Measurements from ENCODE around the gene AQP2.

Gene AQP2

GRCh38 chr12:49942512-49942893 is 8.0 kb upstream of the AQP2 start:
- no peak for DNase-seq

DNA sequence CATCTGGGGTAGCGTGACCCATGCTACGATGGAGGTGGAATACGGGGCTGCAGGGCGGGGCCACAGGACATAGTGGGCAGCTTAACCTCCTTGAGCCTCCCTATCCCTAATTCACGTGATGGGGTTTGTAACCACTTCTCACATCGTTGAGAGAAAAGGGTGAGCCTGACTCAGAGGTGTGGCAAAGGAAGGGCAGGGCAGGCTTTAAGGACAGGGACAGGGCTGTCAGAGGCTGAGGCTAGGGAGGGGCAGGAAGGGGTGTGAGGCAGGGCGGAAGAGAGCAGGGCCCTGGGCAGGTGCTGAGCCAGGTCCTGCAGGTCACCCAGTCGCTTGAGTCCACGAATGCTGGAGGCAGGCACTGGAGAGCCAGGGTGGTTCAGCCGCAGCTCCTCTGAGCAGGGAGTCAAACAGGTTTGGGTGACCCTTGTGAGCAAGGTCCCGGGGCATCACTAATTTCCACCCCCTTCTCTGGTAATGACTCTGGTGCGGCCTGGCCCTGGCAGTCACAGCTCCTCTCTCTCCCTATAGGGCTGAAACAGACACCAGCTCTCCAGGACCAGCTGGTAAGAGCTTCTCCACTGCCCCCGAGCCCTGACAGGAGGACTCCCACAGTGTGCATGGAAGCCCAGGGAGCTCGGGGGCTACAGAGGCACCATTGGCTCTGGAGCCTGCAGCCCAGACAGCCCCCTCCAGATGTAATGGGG is 7.5 kb upstream of the AQP2 start:
- no peak for DNase-seq

- no peak for DNase-seq
These were observed 6.9 kb upstream of the AQP2 start for GRCh38 chr12:49943625-49943960.

DNA sequence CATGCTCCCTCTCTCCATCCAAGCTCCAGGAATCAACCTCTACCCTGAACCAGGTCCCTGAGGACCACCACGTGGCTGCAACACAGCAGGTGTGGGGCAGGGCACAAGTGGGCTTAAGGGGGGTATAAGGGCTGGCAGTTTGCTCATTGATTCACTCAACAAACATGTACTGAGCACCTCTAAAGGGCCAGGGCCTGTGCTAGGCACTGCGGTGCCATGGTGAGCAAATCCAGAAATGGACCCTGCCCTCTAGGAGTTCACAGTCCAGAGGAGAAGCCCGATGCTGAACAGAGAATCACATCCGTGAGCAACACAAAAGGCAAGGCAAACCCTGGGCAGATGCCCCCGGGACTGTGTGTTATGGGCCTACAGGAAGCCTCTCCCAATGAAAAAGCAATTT is 6.5 kb upstream of the AQP2 start:
- no peak for DNase-seq

DNA sequence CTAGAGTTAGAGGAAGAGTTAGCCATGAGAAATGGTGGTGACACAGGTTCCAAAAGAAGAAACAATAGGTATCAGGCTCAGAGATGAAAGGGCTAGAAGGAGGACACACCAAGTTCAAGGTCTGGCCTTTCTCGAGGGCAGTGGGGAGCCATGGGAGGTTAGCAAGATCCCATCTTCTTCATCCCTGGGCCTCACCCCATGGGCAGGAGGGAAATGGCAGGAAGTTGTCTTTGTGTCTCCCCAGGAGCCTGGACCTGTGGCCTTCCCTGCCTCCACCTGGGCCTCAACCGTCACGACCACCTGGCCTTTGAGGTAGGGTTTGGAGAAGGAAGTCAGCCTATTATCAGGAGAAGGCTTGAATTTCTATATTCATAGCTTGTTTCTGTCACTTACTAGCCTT is 5.8 kb upstream of the AQP2 start:
- no peak for DNase-seq

DNA sequence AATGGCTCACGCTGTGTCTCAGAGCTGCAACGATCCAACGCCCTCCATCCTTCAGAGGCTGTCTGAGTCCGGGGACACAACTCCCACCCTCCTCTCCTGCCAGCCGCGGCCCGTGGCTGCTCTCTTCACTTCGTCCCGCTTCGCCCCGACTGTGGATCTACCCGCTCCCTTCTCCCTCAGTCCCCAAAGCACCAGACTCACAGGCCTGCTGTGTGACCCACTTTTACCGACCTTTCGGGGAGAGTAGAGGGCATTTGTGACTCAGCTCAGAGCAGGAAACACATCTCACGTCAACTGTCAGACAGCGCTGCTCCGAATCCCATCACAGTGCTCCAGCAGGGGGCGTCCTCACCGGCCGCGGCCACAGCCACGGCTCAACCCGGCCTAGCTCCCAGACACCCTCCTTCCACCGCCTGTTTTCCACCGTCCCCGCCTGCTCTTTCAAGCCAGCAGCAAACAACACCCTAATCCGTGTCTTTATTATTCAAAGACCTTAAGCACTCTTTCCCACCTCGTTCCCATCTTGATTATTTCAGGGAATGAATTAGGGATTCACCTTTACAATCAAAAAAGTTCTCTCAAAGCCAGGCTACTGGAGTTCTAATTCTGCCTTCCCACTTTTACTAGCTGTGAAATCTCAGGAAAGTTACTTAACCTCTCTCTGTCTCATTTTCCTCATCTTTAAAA is 5.0 kb upstream of the AQP2 start:
- peak; percentile 70 to 91 for DNase-seq

DNA sequence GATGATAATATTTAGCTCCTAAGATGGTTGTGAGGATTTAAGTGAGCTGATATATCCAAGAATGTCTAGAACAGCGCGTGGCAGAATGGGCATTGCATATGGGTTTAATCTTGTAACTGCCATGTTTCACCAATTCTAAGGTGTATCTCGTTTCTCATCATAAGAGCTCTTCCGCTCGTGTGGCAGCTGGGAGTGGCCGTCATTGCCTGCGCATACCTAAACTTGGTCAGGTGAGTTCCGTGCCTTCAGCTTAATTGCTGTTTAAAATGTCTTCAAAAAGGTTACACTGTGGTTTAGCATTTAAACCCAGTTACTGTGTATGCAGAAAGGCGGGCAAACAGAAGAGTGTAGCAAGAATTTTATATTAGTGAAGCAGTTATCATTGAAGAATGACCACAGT is 4.5 kb upstream of the AQP2 start:
- no peak for DNase-seq

- DNase-seq = no peak
These were observed 4.0 kb upstream of the AQP2 start for GRCh38 chr12:49946497-49946896.

GRCh38 chr12:49947593-49948226 is 2.8 kb upstream of the AQP2 start:
- no peak for DNase-seq

DNA sequence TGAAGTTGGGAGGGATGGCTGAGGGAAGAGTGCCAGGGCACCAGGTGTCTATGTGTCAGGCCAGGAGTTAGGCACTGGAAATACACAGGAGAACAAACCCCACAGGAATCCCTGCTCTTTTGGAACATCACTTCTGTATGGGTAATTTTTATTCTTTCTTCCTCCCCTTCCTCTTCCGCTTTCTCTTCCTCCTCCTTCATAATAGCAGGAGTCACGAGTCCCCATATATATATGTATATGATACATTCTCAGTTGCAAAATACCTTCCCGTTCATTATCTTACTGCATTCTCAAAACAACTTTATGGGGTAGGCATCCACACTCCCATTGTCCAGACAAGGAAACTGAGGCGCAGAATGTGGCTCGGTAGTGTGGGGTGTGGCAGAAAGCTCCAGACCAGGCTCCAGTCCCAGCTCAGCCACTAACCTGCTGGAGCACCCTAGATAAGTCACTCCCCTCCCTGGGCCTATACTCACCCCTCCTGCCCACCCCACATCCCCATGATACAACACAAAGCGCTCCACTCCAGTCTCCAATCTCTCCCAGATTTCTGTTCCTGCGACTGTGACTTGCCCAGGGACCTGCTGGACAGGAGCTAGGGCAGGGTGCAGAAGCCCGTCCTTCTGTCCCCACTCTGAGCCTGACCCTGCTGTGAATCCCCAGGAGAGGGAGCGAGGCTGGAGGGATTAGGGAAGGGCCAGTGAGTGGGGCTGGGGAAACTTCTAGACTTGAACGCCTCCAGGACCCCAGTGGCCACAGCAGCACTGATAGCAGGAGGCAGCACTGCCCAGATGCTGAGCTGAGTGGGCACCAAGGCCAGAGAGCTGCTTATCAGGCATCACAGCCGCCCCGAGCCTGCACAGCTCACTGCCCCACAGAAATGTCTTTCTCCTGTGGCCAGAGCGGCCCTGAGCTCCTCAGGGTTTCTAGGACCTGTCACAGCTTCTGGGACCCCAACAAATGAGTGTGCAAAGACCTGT is 1.4 kb upstream of the AQP2 start:
- peak; percentile 57 to 64 for DNase-seq

- no peak for DNase-seq
These were observed 671 bp upstream of the AQP2 start for GRCh38 chr12:49949866-49950265.

DNA sequence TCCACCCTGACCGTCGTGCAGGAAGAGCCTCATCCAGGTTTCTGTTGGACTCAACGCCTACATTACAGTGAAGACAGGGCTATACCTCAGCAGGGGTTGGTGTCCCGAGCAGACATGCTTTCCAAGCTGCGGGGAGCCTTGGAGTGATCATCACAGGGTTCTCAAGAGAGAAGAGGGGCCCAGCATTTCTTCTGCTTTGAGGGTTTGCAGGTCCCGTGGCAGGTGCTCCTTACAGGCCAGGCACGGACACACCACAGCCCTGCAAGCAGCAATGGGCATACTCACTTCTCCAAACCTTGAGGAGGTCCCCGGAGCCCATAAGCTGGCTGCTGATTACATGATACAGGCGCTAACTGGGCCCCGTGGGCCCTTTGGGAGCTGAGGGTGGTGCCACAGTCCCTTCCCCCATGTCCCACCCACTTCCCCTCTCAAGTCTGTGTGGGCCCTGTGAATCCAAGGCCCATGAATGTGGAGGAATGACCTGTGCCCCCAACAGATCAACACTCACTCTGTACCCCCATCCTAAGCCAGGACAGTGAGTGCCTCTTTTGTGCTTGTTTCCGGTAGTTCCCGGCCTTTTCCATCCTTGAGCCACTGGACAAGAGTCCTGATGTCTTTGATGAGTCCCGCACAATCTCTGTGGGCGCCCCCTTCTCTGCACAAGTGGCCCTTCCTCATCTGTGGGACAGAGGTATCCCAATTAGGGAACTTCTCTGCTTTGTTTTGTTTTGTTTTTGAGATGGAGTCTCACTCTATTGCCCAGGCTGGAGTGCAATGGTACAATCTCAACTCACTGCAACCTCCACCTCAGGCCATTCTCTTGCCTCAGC is 1.1 kb downstream of the AQP2 start:
- no peak for DNase-seq

DNA sequence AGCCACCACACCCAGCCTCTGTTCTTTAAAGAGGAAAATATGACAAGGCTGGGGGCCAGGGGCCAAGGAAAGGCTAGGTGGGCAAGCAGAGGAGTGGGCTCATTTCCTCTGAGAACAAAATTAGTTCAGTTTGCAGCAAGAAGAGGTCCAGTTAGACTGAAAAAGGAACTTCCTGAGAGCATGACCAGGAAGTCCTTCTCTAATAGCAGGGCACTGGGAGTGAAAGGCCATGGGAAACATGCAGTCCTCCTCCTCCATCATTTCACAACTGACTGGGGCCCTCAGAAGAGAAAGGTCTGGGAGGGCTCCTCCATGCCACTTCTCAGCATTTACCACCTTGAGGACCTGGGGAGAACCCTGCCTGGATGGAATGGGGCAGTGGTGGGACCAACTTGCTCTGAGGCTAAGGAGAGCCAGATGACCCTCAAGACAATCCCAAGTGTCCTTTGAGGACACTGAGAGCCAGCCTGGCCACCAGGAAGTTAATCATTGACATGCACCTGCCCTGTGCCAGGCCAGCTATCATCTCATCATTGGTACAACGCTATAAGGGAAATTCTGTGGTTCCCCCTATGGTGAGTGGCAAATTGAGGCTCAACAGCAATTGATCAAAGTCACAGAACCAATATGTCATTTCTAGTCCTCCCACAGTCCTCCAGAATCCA is 2.0 kb downstream of the AQP2 start:
- DNase-seq = peak; percentile 29 to 62

DNA sequence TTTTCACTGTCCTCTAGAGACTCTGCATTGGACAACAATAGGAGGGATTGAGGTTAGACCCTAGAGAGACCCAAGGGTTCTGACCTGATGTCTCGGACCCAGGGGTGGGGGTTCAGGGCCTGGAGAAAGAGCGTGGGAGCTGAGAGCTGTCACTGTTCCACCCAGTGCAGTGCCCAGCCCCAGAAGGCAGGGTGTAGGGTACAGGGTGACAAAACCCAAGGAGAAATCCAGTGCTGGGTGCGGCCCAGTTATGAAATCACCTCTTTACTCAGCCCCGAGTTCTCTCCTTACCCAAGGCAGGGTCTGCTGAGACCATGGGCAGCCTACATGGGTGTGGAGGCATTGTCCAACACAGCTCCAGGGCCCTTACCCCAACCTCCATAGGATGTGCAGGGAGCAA is 2.6 kb downstream of the AQP2 start:
- no peak for DNase-seq

DNA sequence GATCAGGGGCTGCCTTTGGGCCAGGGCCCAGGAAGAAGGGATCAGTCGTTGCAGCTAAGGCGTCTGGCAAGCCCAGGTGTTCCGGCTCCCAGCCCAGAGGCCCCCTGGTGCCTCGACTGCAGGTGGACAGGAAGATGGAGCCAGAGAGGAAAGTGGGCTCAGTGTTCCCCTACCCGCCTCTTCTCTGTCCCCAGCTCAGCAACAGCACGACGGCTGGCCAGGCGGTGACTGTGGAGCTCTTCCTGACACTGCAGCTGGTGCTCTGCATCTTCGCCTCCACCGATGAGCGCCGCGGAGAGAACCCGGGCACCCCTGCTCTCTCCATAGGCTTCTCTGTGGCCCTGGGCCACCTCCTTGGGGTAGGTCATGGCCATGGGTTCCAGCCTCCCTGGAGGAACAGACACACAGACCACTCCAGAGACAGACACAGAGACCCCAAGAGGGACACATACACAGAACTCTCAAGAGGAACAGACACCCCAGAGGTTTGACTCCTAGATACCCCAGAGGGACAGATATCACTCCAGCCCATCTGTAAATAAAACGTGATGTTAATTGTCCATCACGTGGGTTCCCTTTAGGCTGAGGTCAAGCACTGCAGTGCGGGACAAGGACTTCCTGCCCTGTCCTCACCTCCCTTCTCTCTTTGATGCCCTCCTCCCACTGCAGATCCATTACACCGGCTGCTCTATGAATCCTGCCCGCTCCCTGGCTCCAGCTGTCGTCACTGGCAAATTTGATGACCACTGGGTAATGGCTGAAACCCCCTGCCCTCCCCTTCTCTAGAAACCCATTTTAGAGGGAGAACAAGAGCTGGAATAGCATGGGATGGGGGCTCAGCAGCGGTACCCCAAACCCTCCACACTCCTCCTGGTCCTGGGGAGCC is 3.7 kb downstream of the AQP2 start:
- no peak for DNase-seq

- DNase-seq = no peak
These were observed 4.6 kb downstream of the AQP2 start for GRCh38 chr12:49954863-49955830.

DNA sequence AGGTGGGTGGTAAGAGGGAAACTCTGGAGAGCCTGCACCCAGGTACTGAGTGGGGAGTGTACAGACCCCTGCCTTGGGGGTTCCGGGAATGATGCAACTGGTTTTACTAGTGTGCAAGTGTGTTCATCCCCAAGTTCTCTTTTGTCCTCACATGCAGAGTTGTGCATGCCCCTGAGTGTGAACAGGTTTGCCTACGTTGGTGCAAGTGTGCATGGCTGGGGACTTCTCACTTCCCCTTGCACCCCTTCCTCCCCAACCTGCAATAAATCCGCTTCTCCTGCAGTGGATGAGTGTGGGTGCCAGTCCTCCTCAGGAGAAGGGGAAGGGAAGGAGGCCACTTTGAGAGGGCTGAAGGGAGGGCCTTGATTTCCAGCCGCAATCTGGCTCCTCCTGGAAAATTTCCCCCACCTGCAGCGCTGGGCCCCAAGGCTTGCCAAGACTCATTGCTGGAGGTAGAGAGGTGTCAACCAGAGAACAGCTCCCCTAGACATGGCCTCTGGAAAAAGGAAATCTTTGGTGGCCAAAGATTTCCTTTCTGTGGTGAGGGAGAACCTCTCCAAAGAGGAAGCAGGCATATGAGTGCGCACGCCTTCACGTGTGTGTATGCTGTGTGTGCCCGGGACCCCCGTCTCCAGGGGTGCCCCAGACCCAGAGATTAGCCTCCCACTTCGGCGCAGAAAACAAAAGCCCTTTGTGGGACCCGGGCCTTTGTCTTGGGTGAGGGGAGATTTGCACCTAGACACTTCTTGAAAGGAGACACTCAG is 5.5 kb downstream of the AQP2 start:
- DNase-seq = no peak
